GM12878 (cell line): Measurements from ENCODE around the gene INO80. TPM values are rescaled to one million over a fixed set of nuclear protein-coding genes. Genes with fewer than 3 reads are reported as not detected.

Source experiments
- ATAC-seq: fragments of 200-7000 bp; cut with Tn5 transposase; 3 replicates; pipeline ENCODE4 v1.9.1; 2020; ENCODE audit warnings: mild to moderate bottlenecking, moderate library complexity
- BruUV-seq: library from RNA; stranded (reverse); fragments of 400-500 nt; replicated peaks from 2 replicates; lab custom pipeline; 2021; lab: Mats Ljungman, UMichigan
- CTCF ChIA-PET: fragments of 300-600 bp; sonication (Branson Sonifier 250); formaldehyde crosslinking; extraction: SDS; loops from one replicate; lab custom pipeline; 2021; ENCODE audit warnings: inconsistent platforms; lab: Yijun Ruan, JAX
- POLR2A ChIA-PET: fragments of 350-600 bp; formaldehyde crosslinking; extraction: SDS; loops from one replicate; lab custom pipeline; 2021; ENCODE audit warnings: inconsistent platforms; lab: Charles Lee
- RAD21 ChIA-PET: fragments of 300-600 bp; sonication (Branson Sonifier 250); formaldehyde crosslinking; loops from one replicate; lab custom pipeline; 2023; ENCODE audit warnings: antibody characterized with exemption; ENCODE audit not compliant: unreplicated experiment; lab: Charles Lee
- SMC1A ChIA-PET: fragments of 300-600 bp; sonication (Branson Sonifier 250); formaldehyde crosslinking; loops from one replicate; lab custom pipeline; 2023; ENCODE audit not compliant: unreplicated experiment, uncharacterized antibody; lab: Charles Lee
- DNase-seq: peaks from one replicate; pipeline ENCODE4 v3.0.0-alpha.2; 2011; ENCODE audit warnings: low read depth, low spot score
- FAIRE-seq: peaks from 3 replicates; lab custom pipeline; 2011; peaks lifted over from hg19 to GRCh38; lab: Jason Lieb, UNC
- H2AFZ ChIP-seq: 2 replicates; pipeline ENCODE4 v1.6.0; 2011; ENCODE audit warnings: low read depth, low read length, control low read depth; ENCODE audit not compliant: control insufficient read depth
- H3K27ac ChIP-seq: 2 replicates; pipeline ENCODE4 v1.5.1; 2011; ENCODE audit warnings: control low read depth; ENCODE audit not compliant: control insufficient read depth, insufficient read depth
- H3K27me3 ChIP-seq, 2 experiments: replicated peaks in 1 of 2; 2 replicates each; pipeline versions ENCODE4 v1.6.0 to v1.6.1; 2011; ENCODE audit warnings: low read length in 1 of 2; ENCODE audit not compliant: control insufficient read depth in 2 of 2, insufficient read depth in 2 of 2
- H3K36me3 ChIP-seq, 2 experiments: 2 replicates each; pipeline ENCODE4 v1.5.1; 2011; ENCODE audit warnings: low read length in 1 of 2; ENCODE audit not compliant: control insufficient read depth in 2 of 2, insufficient read depth in 2 of 2
- H3K4me1 ChIP-seq: 2 replicates; pipeline ENCODE4 v1.6.1; 2011; ENCODE audit warnings: mild to moderate bottlenecking, low read length, moderate library complexity, mixed read lengths; ENCODE audit not compliant: control insufficient read depth, insufficient read depth
- H3K4me2 ChIP-seq: 2 replicates; pipeline ENCODE4 v1.6.0; 2011; ENCODE audit warnings: control low read depth; ENCODE audit not compliant: control insufficient read depth, insufficient read depth
- H3K4me3 ChIP-seq: fragments of 200-600 bp; sonication (generic); 2 replicates; pipeline ENCODE4 v1.5.1; 2016
- H3K79me2 ChIP-seq: 2 replicates; pipeline ENCODE4 v1.6.0; 2011; ENCODE audit warnings: low read length; ENCODE audit not compliant: control insufficient read depth, insufficient read depth
- H3K9ac ChIP-seq: 2 replicates; pipeline ENCODE4 v1.8.0; 2011; ENCODE audit warnings: low read length, control low read depth, mixed read lengths; ENCODE audit not compliant: control insufficient read depth, insufficient read depth
- H3K9me3 ChIP-seq: replicated peaks from 3 replicates; pipeline ENCODE4 v1.5.1; 2011; ENCODE audit warnings: mild to moderate bottlenecking, low read length; ENCODE audit not compliant: control insufficient read depth, insufficient read depth
- H4K20me1 ChIP-seq: 2 replicates; pipeline ENCODE4 v1.6.0; 2011; ENCODE audit not compliant: control insufficient read depth, insufficient read depth
- BCL3 ChIP-seq: IDR thresholded peaks from 2 replicates; pipeline ENCODE4 v1.6.1; 2011; ENCODE audit warnings: borderline replicate concordance, low read depth, mild to moderate bottlenecking, moderate library complexity, low read length; ENCODE audit not compliant: insufficient read depth, poor library complexity, severe bottlenecking
- EED ChIP-seq: sonication (generic); IDR thresholded peaks from 2 replicates; pipeline ENCODE4 v1.6.1; 2016; ENCODE audit warnings: antibody characterized with exemption, low read depth
- EGR1 ChIP-seq, 2 experiments: IDR thresholded peaks; 1 replicate in 1 of 2; 2 replicates in 1 of 2; pipeline ENCODE4 v1.6.1; 2011 to 2012; ENCODE audit warnings: low read depth in 2 of 2, low read length in 2 of 2, borderline replicate concordance in 1 of 2, mild to moderate bottlenecking in 1 of 2, moderate library complexity in 1 of 2
- HCFC1 ChIP-seq: fragments of 150-350 bp; IDR thresholded peaks from 2 replicates; pipeline ENCODE4 v1.6.1; 2014; ENCODE audit warnings: low read length
- JUNB ChIP-seq: IDR thresholded peaks from 2 replicates; pipeline ENCODE4 v1.6.1; 2016; ENCODE audit warnings: antibody characterized with exemption, mild to moderate bottlenecking
- RAD21 ChIP-seq: IDR thresholded peaks from 2 replicates; pipeline ENCODE4 v1.6.1; 2011; ENCODE audit warnings: mild to moderate bottlenecking, low read depth, low read length, moderate library complexity; ENCODE audit not compliant: insufficient read depth
- SMAD5 ChIP-seq: IDR thresholded peaks from 2 replicates; pipeline ENCODE4 v1.6.1; 2016; ENCODE audit warnings: antibody characterized with exemption, low read depth
- SREBF1 ChIP-seq: IDR thresholded peaks from 2 replicates; pipeline ENCODE4 v1.6.1; 2012; ENCODE audit warnings: mild to moderate bottlenecking, low read length
- STAT1 ChIP-seq: fragments of 450-650 bp; conservative IDR thresholded peaks from 2 replicates; pipeline ENCODE4 v1.6.1; 2014; ENCODE audit warnings: antibody characterized with exemption, mild to moderate bottlenecking
- ZBTB4 ChIP-seq: fragments of 450-650 bp; formaldehyde crosslinking; IDR thresholded peaks from 2 replicates; pipeline ENCODE4 v1.4.0; 2022; ENCODE audit warnings: mild to moderate bottlenecking, moderate library complexity
- ZNF687 ChIP-seq: fragments of 450-650 bp; IDR thresholded peaks from 2 replicates; pipeline ENCODE4 v1.6.1; 2017; ENCODE audit warnings: mild to moderate bottlenecking, moderate library complexity
- WGBS: methylation state at CpG from one replicate; pipeline ENCODE4 v1.1.6; 2016; ENCODE audit warnings: low lambda C conversion rate; ENCODE audit not compliant: insufficient replicate concordance, insufficient coverage; ENCODE audit errors: missing lambda C conversion rate; 5-methylcytosine and 5-hydroxymethylcytosine counted together
- in situ Hi-C: fragments of 300-500 bp; cut with MboI; formaldehyde crosslinking; loops from 9 replicates; pipeline ENCODE4 v1.14.3; 2018; ENCODE audit warnings: mixed read lengths
- intact Hi-C: fragments of 100-400 bp; cut with micrococcal nuclease; formaldehyde crosslinking; loops from one replicate; pipeline ENCODE4 v1.14.2; 2022; ENCODE audit not compliant: unreplicated experiment
- polyA plus RNA-seq, 11 experiments: library from polyadenylated mRNA; depleted of rRNA in 4 of 11; unstranded in 6 of 11; stranded (reverse) in 5 of 11; fragments of >200 nt; fragmentation: Nextera tagmentation in 4 of 11; fragmentation: Illumina TruSeq in 1 of 11; extraction: Ambion mirVana in 4 of 11; extraction: Trizol in 1 of 11; gene quantifications; 1 replicate in 1 of 11; 2 replicates in 10 of 11; pipeline versions ENCODE4 v1.2.1 to v1.2.3, GENCODE V29; 2011 to 2016; ENCODE audit warnings: inconsistent platforms in 2 of 11, missing spikeins in 2 of 11, low read depth in 1 of 11
- total RNA-seq, 4 experiments: library from RNA; depleted of rRNA in 3 of 4; stranded (reverse); fragments of >200 nt in 3 of 4; fragmentation: Illumina TruSeq in 1 of 4; extraction: Trizol in 1 of 4; gene quantifications; 2 replicates each; pipeline versions ENCODE4 v1.2.1 to v1.2.3, GENCODE V29; 2013 to 2021
- TF ChIP-seq, protein P1 (sequence below): IDR thresholded peaks from 2 replicates; pipeline ENCODE4 v1.6.1; 2012; ENCODE audit warnings: mild to moderate bottlenecking, low read depth, low read length

Gene INO80
- total and polyA plus RNA-seq, 10 of the 15 experiments (the other 5 are each of a cell fraction or from before 2014, with no cell fraction given), result 4.5 to 25.0 (median 14.2) TPM

- H3K27ac ChIP-seq, result no peak overlapping the region
- FAIRE-seq (no peak), ATAC-seq (no peak), DNase-seq (no peak)
- intact Hi-C loops (no loop called here), in situ Hi-C loops (no loop called here)
- BruUV-seq, result no TSS peak
- no peaks in the 10 kb centered on the region for H3K79me2 ChIP-seq
- H4K20me1 ChIP-seq, result no peaks in the 10 kb centered on the region
- H3K4me1 ChIP-seq, result no peaks in the 10 kb centered on the region
- POLR2A ChIA-PET, result no interaction called here
- no peaks in the 10 kb centered on the region for H3K9me3 ChIP-seq
- 91% methylated on average over 5 of the region's 5 CpGs for WGBS
- H2AFZ ChIP-seq, result no peak overlapping the region
- CTCF ChIA-PET, result interaction anchor here (1.3 kb wide), 1 partner anchor 78 kb away, joined by 3 read pairs; no protein-coding TSS in a partner anchor
- peaks cover 4 to 20% of the 10 kb centered on the region in 2 experiments; a peak in 3 of 4 replicates for H3K36me3 ChIP-seq
- H3K4me3 ChIP-seq, result no peak overlapping the region
- SMC1A ChIA-PET, result no interaction called here
- no peaks in the 10 kb centered on the region for H3K27me3 ChIP-seq
- H3K4me2 ChIP-seq, result no peak overlapping the region
- no peak overlapping the region for H3K9ac ChIP-seq
- RAD21 ChIA-PET, result interaction anchor here (0.6 to 1.0 kb wide), 2 partner anchors 14 to 377 kb away, joined by 3 read pairs; no protein-coding TSS in a partner anchor
- TF ChIP-seq RAD21, result no peak
- TF ChIP-seq JUNB, result no peak
- no peak for TF ChIP-seq STAT1
- TF ChIP-seq HCFC1, result no peak
- no peak for TF ChIP-seq ZNF687
- no peak for TF ChIP-seq EED
- TF ChIP-seq, protein P1, sequence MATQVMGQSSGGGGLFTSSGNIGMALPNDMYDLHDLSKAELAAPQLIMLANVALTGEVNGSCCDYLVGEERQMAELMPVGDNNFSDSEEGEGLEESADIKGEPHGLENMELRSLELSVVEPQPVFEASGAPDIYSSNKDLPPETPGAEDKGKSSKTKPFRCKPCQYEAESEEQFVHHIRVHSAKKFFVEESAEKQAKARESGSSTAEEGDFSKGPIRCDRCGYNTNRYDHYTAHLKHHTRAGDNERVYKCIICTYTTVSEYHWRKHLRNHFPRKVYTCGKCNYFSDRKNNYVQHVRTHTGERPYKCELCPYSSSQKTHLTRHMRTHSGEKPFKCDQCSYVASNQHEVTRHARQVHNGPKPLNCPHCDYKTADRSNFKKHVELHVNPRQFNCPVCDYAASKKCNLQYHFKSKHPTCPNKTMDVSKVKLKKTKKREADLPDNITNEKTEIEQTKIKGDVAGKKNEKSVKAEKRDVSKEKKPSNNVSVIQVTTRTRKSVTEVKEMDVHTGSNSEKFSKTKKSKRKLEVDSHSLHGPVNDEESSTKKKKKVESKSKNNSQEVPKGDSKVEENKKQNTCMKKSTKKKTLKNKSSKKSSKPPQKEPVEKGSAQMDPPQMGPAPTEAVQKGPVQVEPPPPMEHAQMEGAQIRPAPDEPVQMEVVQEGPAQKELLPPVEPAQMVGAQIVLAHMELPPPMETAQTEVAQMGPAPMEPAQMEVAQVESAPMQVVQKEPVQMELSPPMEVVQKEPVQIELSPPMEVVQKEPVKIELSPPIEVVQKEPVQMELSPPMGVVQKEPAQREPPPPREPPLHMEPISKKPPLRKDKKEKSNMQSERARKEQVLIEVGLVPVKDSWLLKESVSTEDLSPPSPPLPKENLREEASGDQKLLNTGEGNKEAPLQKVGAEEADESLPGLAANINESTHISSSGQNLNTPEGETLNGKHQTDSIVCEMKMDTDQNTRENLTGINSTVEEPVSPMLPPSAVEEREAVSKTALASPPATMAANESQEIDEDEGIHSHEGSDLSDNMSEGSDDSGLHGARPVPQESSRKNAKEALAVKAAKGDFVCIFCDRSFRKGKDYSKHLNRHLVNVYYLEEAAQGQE, result no peak
- TF ChIP-seq SREBF1, result no peak
- TF ChIP-seq SMAD5, result no peak
- no peak for TF ChIP-seq BCL3
- TF ChIP-seq ZBTB4 (CRISPR knock-in tag), result no peak
- TF ChIP-seq EGR1 (IDR thresholded peaks at IDR 0.05; ENCODE audit: borderline replicate concordance in 1 of 2, low read depth in 2 of 2, low read length in 2 of 2), result no peak
Observed at GRCh38 chr15:40992825-40993224, 123.3 kb downstream of the INO80 start.
